ENCODE data around the gene PKD1.

- TF ChIP-seq POLR2A (IDR thresholded peaks at IDR 0.05) (no peak), CTCF (IDR thresholded peaks at IDR 0.05) (no peak)
Measured at GRCh38 chr16:2150418-2151187, 14.9 kb upstream of the PKD1 start.

Data from sigmoid colon (tissue), 3 donors.